ENCODE results near the gene BCL11A. TPM values are rescaled to one million over a fixed set of nuclear protein-coding genes. Genes with fewer than 3 reads are reported as not detected.
A peak's percentile ranks its signal among the peaks of the same experiment; 100 is the strongest.

The BCL11A gene
- total and polyA plus RNA-seq, 7 donors: 3.6 to 39.6 (median 16.3) TPM

DNA sequence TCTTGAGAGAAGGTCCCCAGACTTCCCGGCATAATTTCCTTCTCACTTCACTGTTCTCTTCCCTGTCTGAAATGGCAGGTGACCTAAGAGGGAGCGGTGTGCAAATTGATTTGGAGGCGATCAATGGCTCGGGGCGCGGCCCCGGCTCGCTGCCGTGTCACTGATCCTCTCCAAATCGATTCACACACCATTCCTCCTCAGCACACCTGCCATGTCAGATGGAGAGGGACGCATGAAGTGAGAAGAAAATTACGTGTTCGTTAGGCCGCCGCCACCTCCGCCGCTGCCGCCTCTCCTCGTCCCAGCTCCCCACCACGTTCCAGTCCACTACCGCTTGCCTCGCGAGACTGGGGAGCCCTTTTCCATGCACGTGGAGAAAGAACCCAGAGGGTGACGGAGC is 31.8 kb upstream of the BCL11A start:
- Histone ChIP-seq H3K36me3 (no peaks in the 10 kb centered on the region), H3K27me3 (no peaks in the 10 kb centered on the region), H3K4me3 (no peak overlapping the region), H3K9me3 (no peaks in the 10 kb centered on the region), H3K4me1 (peaks cover 0 to 9% (median 8%) of the 10 kb centered on the region in 4 donors), H3K27ac (no peak overlapping the region)
- 96 to 97% methylated on average over 25 of the region's 25 CpGs for WGBS, 2 donors
- intact Hi-C loops (cut with DNase I): no loop called here
- no peak for TF ChIP-seq POLR2AphosphoS5 (IDR thresholded peaks at IDR 0.05)
- TF ChIP-seq POLR2A (IDR thresholded peaks at IDR 0.05): no peak
- TF ChIP-seq, protein P1, sequence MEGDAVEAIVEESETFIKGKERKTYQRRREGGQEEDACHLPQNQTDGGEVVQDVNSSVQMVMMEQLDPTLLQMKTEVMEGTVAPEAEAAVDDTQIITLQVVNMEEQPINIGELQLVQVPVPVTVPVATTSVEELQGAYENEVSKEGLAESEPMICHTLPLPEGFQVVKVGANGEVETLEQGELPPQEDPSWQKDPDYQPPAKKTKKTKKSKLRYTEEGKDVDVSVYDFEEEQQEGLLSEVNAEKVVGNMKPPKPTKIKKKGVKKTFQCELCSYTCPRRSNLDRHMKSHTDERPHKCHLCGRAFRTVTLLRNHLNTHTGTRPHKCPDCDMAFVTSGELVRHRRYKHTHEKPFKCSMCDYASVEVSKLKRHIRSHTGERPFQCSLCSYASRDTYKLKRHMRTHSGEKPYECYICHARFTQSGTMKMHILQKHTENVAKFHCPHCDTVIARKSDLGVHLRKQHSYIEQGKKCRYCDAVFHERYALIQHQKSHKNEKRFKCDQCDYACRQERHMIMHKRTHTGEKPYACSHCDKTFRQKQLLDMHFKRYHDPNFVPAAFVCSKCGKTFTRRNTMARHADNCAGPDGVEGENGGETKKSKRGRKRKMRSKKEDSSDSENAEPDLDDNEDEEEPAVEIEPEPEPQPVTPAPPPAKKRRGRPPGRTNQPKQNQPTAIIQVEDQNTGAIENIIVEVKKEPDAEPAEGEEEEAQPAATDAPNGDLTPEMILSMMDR (IDR thresholded peaks at IDR 0.05): no peak
- no peak for TF ChIP-seq EP300 (IDR thresholded peaks at IDR 0.05)
- no peak for DNase-seq

DNA sequence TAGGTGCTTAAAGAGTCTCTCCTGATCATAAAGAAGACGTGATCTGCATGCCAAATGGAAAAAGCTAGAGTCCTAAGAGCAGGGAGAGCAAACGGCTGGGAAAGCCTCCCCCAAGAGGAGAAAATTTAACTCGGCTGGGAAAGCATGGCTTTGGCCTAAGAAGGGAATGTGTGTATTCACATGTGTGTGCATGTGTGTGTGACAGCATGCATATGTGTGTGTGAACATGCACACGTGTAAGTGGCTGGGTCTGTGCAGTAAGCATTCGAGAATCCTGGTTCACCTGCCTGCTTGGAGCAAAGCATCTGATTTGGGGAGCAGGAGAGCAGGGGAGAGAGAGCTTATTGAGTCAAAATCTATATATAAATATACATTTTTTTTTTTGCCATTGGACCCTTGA is 30.1 kb upstream of the BCL11A start:
- Histone ChIP-seq H3K4me1 (peaks cover 0 to 9% (median 8%) of the 10 kb centered on the region in 4 donors), H3K27ac (no peak overlapping the region), H3K36me3 (no peaks in the 10 kb centered on the region), H3K9me3 (no peaks in the 10 kb centered on the region), H3K4me3 (no peak overlapping the region), H3K27me3 (no peaks in the 10 kb centered on the region)
- 65 to 86% methylated on average over 5 of the region's 5 CpGs for WGBS, 2 donors
- DNase-seq: no peak
- TF ChIP-seq POLR2AphosphoS5 (IDR thresholded peaks at IDR 0.05) (no peak), POLR2A (IDR thresholded peaks at IDR 0.05) (no peak), EP300 (IDR thresholded peaks at IDR 0.05) (no peak)
- TF ChIP-seq, protein P1 (IDR thresholded peaks at IDR 0.05): no peak
- intact Hi-C loops (cut with DNase I): no loop called here

DNA sequence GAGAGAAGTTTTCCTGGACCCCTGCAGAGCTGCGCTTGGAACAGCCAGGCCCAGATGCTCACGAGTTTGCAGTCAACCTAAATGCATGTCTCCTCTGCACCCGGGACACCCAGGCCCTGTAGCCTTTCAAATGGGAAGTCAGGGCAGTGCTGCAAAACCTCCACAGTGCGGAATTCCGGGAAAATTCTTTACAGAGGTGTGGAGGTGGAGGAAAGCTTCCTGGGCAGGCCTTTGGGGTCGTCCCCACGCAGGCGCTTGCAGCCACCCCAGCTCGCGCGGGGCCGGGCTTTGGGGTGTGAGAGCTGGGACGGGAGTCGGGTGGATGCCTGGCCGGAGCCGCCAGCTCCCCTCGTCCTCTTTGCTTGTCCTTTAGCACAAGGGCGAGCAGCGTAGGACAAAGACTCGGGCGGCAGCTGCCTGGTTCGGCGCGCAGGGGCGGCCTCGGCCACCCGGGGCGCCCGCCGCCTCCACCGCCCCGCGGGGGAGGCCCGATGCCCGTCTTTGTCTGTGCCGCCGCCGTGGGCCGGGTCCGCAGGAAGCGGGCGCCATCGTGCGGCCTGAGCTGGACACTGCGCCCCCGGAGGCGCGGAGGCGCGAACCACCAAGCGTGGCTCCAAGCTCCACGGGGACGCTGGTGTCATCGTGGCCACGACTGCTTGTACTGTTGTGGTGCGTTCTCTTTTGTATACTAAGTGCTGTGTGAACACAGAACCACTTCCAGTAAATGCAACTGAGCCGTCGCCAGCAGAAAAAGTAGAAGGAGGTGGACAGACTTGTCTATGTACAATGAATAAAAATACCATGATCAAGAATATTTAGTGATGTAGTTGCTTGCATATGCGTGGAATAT is 28.2 kb upstream of the BCL11A start:
- no peak overlapping the region for H3K27ac ChIP-seq
- intact Hi-C loops (cut with DNase I): loop anchor here (2.0 kb wide), 1 partner anchor 1819 kb away; no protein-coding TSS in a partner anchor
- H3K4me3 ChIP-seq: peak overlapping the region in 3 of 4 donors; percentile 43 to 52 (median 49)
- peak; percentile 74 for DNase-seq
- TF ChIP-seq, protein P1 (IDR thresholded peaks at IDR 0.05): peak in 3 of 4 experiments; percentile 53 to 97 (median 78)
- no peak for TF ChIP-seq POLR2A (IDR thresholded peaks at IDR 0.05)
- no peaks in the 10 kb centered on the region for H3K27me3 ChIP-seq
- H3K36me3 ChIP-seq: no peaks in the 10 kb centered on the region
- H3K9me3 ChIP-seq: no peaks in the 10 kb centered on the region
- WGBS, 2 donors: 4 to 6% methylated on average over 59 of the region's 59 CpGs
- peaks cover 0 to 9% (median 8%) of the 10 kb centered on the region in 4 donors for H3K4me1 ChIP-seq

DNA sequence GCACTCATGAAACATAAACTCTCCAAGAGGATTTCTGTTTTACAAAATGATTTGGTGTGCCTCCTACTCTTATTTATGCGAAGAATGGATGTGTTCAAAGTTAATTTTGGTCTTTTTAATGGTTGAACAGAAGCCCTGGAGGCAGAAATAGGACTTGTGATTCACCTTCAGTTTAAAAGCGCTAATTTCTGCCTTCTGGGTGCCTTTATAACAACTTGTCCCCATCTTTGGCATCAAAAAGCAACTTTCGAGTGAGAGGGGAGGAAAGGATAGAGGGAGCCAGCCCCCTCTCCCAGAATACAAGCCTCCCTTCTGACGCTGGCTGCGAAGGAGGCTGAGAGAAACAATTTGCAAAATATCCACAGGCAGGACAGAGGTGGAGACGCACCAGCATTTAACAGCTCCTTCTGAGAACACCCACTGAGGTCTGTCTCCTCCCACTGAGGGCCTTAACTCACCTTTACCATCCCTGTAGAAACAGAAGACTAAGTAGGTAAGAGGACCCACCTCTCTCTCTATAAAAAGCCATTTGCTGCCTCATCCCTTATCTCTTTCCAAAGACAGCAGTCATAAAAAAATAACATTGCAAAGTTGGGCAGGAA is 24.3 kb upstream of the BCL11A start:
- no peaks in the 10 kb centered on the region for H3K36me3 ChIP-seq
- DNase-seq: no peak
- TF ChIP-seq EP300 (IDR thresholded peaks at IDR 0.05) (no peak), POLR2A (IDR thresholded peaks at IDR 0.05) (no peak), POLR2AphosphoS5 (IDR thresholded peaks at IDR 0.05) (no peak)
- TF ChIP-seq, protein P1 (IDR thresholded peaks at IDR 0.05): no peak
- intact Hi-C loops (cut with DNase I): no loop called here
- WGBS, 2 donors: 82 to 90% methylated on average over 6 of the region's 6 CpGs
- peaks cover 0 to 9% (median 8%) of the 10 kb centered on the region in 4 donors for H3K4me1 ChIP-seq
- H3K27ac ChIP-seq: no peak overlapping the region
- H3K27me3 ChIP-seq: peaks cover 0 to 7% (median 0%) of the 10 kb centered on the region in 3 donors
- no peaks in the 10 kb centered on the region for H3K9me3 ChIP-seq
- H3K4me3 ChIP-seq: no peak overlapping the region
